Astrocyte of the spinal cord (primary cell): ENCODE measurements around the gene SNRPD2.

Source experiments
- DNase-seq: peaks from one replicate; pipeline ENCODE4 v3.0.0; 2011; ENCODE audit warnings: low read depth, low spot score
- H3K4me3 ChIP-seq: 2 replicates; pipeline ENCODE4 v1.5.1; 2011; ENCODE audit warnings: low read depth, mild to moderate bottlenecking, low read length, moderate library complexity
- CTCF ChIP-seq: IDR thresholded peaks from 2 replicates; pipeline ENCODE4 v1.5.1; 2012; ENCODE audit warnings: low read depth, mild to moderate bottlenecking, low read length, inconsistent platforms
- in situ Hi-C: cut with HindIII; loops from 2 replicates; pipeline ENCODE4 v1.10.0; 2017; ENCODE audit warnings: low sequenced_read_pairs

The SNRPD2 gene

DNA sequence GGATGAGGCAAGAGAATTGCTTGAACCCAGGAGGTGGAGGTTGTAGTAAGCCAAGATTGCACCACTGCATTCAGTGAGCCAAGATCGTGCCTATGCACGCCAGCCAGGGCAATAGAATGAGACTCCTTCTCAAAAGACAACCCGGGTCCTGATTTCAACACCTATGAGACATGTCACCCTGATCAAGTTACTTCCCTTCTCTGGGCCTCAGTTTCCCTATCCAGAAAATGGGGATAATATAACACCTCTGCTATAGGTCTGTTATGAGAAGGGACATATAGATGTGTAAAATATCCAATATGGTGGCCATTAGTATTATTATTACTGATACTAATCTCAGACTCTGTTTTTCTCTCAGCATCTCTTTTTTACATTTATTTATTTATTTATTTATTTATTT is 36.7 kb downstream of the SNRPD2 start:
- TF ChIP-seq CTCF: no peak
- in situ Hi-C loops: no loop called here
- no peak overlapping the region for H3K4me3 ChIP-seq
- DNase-seq: no peak

DNA sequence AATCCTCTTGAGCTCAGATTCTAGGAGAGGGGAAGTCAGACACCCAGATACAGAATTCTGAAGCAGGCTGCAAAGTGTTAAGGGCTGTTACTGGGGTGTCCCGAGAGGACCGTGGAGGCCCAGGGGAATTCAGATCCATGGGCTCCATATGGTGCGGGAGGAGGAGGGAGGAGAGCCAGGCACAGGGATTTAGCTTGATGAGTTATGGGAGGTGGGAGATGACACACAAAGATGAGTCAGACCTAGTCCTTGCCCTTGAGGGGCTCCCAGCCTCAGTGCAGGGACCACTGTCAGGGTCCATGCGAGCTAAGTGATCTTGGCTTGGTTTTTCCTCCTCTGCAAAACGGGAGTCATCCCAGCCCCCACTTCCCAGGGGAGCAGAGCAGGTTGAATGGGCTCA is 38.1 kb downstream of the SNRPD2 start:
- no peak for TF ChIP-seq CTCF
- in situ Hi-C loops: no loop called here
- DNase-seq: no peak
- H3K4me3 ChIP-seq: no peak overlapping the region

GRCh38 chr19:45650722-45651121 is 41.0 kb downstream of the SNRPD2 start:
- in situ Hi-C loops: no loop called here
- no peak for DNase-seq
- no peak for TF ChIP-seq CTCF
- no peak overlapping the region for H3K4me3 ChIP-seq

DNA sequence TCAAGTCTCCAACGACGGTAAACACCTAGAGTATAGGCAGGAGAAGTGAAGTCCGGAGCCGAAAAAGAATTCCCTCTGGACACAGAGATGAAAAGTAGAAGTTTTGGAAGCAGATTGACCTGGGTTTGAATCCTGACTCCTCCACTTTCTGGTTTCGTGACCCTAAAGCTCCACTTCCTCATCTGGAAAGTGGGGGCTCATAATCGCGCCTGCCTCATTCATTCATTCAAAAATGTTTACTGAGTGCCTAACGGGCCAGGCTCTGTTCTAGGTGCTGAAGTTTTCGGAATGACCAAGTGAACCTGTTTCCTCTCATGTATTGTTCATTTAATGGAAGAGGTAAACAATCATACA is 45.4 kb downstream of the SNRPD2 start:
- DNase-seq: no peak
- H3K4me3 ChIP-seq: peak overlapping the region; percentile 47
- no peak for TF ChIP-seq CTCF
- in situ Hi-C loops: no loop called here

GRCh38 chr19:45645631-45646344 is 46.0 kb downstream of the SNRPD2 start:
- H3K4me3 ChIP-seq: peak overlapping the region; percentile 47
- TF ChIP-seq CTCF: no peak
- in situ Hi-C loops: no loop called here
- peak; percentile 89 for DNase-seq

DNA sequence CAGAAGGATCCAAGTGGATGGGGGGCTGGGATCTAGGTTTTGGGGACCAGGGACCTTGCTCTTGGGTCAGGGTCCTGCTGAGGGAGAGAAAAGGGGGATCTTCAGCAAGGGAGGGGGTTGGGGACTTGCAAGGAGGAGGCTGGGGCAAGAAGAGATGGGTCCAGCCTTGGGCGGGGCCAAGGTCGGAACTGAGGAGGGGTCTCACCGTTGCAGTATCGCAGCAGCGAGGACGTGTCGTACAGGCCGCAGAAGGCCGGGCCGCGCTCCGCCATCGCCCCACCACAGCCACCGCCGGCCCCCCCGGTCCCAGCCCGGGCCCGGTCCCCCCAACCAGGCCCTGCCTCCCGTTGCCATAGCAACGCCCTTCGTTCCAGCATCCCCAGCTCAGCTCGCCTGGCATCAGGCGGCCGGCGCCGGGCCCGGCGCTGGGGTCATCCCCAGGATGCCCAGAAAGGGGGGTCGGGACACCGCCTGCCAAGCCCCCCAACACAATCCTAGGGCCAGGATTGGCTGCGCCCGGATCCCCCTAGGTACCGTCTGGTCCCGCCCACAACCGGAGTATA is 46.6 kb downstream of the SNRPD2 start:
- in situ Hi-C loops: no loop called here
- peak overlapping the region; percentile 47 for H3K4me3 ChIP-seq
- DNase-seq: no peak
- no peak for TF ChIP-seq CTCF
